Cardiac muscle cell (in vitro differentiated cells and primary cell): ENCODE results near the gene CDH4. TPM values are rescaled to one million over a fixed set of nuclear protein-coding genes. Genes with fewer than 3 reads are reported as not detected.

ENCODE experiments used
- DNase-seq, 2 donors: peaks; one replicate each; pipeline versions ENCODE4 v3.0.0 to v3.0.0-alpha.2; 2010 to 2017; ENCODE audit warnings: low read depth in 1 of 2, low spot score in 1 of 2
- H3K27ac ChIP-seq: fragments of 200-600 bp; sonication (generic); 2 replicates; pipeline ENCODE4 v1.5.1; 2016
- H3K27me3 ChIP-seq: fragments of 200-600 bp; sonication (generic); 2 replicates; pipeline ENCODE4 v1.6.0; 2016; ENCODE audit warnings: control low read depth
- H3K36me3 ChIP-seq: fragments of 200-600 bp; sonication (generic); 2 replicates; pipeline ENCODE4 v1.5.1; 2016; ENCODE audit warnings: control low read depth
- H3K4me1 ChIP-seq: fragments of 200-600 bp; sonication (generic); 2 replicates; pipeline ENCODE4 v1.8.1; 2017; ENCODE audit warnings: low read depth, mild to moderate bottlenecking, mixed run types
- H3K4me3 ChIP-seq: fragments of 200-600 bp; sonication (generic); 2 replicates; pipeline ENCODE4 v1.5.1; 2016; ENCODE audit warnings: mild to moderate bottlenecking
- H3K9me3 ChIP-seq: fragments of 200-600 bp; sonication (generic); 2 replicates; pipeline ENCODE4 v1.5.1; 2017; ENCODE audit warnings: low read depth, mild to moderate bottlenecking, control low read depth
- polyA plus RNA-seq: library from polyadenylated mRNA; unstranded; fragments of >200 nt; fragmentation: Nextera tagmentation; extraction: Ambion mirVana; gene quantifications from 2 replicates; pipeline ENCODE4 v1.2.1, GENCODE V29; 2016
- total RNA-seq: library from RNA; depleted of rRNA; stranded (reverse); fragments of >200 nt; gene quantifications from 2 replicates; pipeline ENCODE4 v1.2.3, GENCODE V29; 2016
- TF ChIP-seq, protein P1 (sequence below): IDR thresholded peaks from 2 replicates; pipeline ENCODE4 v1.5.1; 2012; ENCODE audit warnings: low read depth, mild to moderate bottlenecking, low read length

CDH4 gene
- total and polyA plus RNA-seq, 2 experiments from 2014 or later, result 0.43 to 0.80 TPM

DNA sequence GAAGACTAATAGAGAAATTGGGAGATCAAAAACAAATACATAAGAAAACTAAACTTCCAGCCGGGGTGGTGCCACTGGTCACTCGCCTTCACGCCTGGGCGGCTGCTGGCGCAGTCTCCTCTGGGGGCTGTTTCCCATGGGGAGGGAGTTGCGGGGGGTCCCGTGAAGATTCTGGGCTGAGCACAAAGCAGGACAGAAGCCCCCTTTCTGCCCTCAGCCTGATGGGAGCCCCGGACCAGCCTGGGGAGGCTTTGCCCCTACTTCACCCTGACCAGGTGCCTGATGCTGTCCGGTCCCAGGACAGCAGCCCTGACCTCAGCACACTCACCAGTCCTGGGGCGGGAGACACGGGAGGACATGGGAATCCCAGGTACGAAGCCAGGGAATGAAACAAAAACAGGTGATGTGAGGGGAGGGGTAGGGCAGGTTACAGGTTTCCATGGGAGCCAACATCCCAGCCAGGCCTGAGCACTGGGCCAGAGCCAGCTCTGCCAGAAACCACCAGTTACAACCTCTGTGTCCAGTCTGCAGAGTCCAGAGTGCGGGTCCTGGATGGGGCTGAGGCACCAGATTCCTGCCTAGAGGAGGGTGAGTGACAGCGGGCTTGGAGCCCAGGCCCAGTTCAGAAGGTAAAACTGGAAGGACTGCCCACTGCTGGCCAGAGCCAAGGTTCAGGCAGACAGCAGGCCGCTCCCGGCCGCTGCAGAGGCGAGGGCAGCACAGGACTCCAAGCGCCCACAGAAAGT, 487.2 kb downstream of the CDH4 start:
- no peak for DNase-seq
- Histone ChIP-seq H3K27ac (no peak overlapping the region), H3K4me3 (no peak overlapping the region), H3K9me3 (no peaks in the 10 kb centered on the region), H3K27me3 (no peaks in the 10 kb centered on the region), H3K36me3 (no peaks in the 10 kb centered on the region), H3K4me1 (no peaks in the 10 kb centered on the region)
- TF ChIP-seq, protein P1, sequence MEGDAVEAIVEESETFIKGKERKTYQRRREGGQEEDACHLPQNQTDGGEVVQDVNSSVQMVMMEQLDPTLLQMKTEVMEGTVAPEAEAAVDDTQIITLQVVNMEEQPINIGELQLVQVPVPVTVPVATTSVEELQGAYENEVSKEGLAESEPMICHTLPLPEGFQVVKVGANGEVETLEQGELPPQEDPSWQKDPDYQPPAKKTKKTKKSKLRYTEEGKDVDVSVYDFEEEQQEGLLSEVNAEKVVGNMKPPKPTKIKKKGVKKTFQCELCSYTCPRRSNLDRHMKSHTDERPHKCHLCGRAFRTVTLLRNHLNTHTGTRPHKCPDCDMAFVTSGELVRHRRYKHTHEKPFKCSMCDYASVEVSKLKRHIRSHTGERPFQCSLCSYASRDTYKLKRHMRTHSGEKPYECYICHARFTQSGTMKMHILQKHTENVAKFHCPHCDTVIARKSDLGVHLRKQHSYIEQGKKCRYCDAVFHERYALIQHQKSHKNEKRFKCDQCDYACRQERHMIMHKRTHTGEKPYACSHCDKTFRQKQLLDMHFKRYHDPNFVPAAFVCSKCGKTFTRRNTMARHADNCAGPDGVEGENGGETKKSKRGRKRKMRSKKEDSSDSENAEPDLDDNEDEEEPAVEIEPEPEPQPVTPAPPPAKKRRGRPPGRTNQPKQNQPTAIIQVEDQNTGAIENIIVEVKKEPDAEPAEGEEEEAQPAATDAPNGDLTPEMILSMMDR, result no peak

DNA sequence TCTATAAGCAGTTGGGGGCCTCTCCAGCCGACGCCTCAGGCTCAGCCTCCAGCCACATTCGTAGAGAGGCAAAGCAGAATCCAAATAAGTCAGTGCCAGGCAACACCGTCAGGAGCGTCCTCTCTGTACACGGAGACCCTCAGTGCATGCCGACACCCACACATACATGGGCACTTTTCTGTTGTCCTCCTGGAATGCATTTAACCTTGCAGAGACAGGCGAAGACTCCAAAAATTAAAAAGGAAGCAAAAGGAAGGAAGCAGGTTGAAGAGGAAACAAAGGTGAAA, 487.7 kb downstream of the CDH4 start:
- Histone ChIP-seq H3K4me1 (no peaks in the 10 kb centered on the region), H3K4me3 (no peak overlapping the region), H3K27me3 (no peaks in the 10 kb centered on the region), H3K36me3 (no peaks in the 10 kb centered on the region), H3K27ac (no peak overlapping the region), H3K9me3 (no peaks in the 10 kb centered on the region)
- TF ChIP-seq, protein P1, result no peak
- DNase-seq, result no peak

- H3K27me3 ChIP-seq, result no peaks in the 10 kb centered on the region
- H3K4me3 ChIP-seq, result no peak overlapping the region
- H3K4me1 ChIP-seq, result no peaks in the 10 kb centered on the region
- H3K27ac ChIP-seq, result no peak overlapping the region
- TF ChIP-seq, protein P1, result no peak
- no peaks in the 10 kb centered on the region for H3K36me3 ChIP-seq
- DNase-seq, result no peak
- H3K9me3 ChIP-seq, result no peaks in the 10 kb centered on the region
Measured at GRCh38 chr20:61742097-61742825, 490.2 kb downstream of the CDH4 start.

DNA sequence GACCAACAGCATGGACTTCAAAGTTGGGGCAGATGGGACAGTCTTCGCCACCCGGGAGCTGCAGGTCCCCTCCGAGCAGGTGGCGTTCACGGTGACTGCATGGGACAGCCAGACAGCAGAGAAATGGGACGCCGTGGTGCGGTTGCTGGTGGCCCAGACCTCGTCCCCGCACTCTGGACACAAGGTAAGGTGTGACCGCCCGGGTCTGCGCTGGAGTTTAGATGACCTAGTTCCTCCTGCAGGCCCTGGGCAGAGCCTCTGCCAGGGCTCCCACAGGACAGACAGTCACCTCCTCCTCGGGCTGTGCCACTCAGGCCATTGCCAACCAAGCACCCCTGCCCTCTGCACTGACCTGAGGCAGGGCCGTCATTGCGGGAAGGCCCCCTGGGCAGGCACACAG, 491.5 kb downstream of the CDH4 start:
- no peaks in the 10 kb centered on the region for H3K27me3 ChIP-seq
- no peak for DNase-seq
- H3K4me1 ChIP-seq, result no peaks in the 10 kb centered on the region
- TF ChIP-seq, protein P1, result no peak
- no peaks in the 10 kb centered on the region for H3K36me3 ChIP-seq
- no peak overlapping the region for H3K27ac ChIP-seq
- no peak overlapping the region for H3K4me3 ChIP-seq
- no peaks in the 10 kb centered on the region for H3K9me3 ChIP-seq

- DNase-seq, result peak in 1 of 2 donors; percentile 14
- H3K27ac ChIP-seq, result no peak overlapping the region
Measured at GRCh38 chr20:61744691-61745396, 492.8 kb downstream of the CDH4 start.

More at GRCh38 chr20:61744691-61745396, 492.8 kb downstream of the CDH4 start:
- H3K9me3 ChIP-seq, result no peaks in the 10 kb centered on the region
- no peak overlapping the region for H3K4me3 ChIP-seq
- H3K4me1 ChIP-seq, result no peaks in the 10 kb centered on the region
- no peaks in the 10 kb centered on the region for H3K36me3 ChIP-seq
- TF ChIP-seq, protein P1, result no peak
- no peaks in the 10 kb centered on the region for H3K27me3 ChIP-seq
